ENCODE results near the gene SBF1.

SBF1 gene

DNA sequence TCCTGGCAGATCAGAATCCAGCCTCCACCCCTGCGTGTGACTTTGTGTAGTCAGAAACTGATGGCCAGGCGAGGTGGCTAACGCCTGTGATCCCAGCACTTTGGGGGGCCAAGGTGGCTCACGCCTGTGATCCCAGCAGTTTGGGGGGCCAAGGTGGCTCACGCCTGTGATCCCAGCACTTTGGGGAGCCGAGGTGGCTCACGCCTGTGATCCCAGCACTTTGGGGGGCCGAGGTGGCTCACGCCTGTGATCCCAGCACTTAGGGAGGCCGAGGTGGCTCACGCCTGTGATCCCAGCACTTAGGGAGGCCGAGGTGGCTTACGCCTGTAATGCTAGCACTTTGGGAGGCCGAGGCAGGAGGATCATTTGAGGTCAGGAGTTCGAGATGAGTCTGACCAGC lies 38.3 kb upstream of the SBF1 start:
- Histone ChIP-seq H3K4me3 (ENCODE audit: low read depth, low read length, poor library complexity, severe bottlenecking) (no peak overlapping the region), H3K36me3 (ENCODE audit: insufficient read depth, low read length) (peaks cover 56% of the 10 kb centered on the region), H3K27ac (ENCODE audit: low read depth, low read length, poor library complexity, severe bottlenecking) (no peak overlapping the region), H3K4me2 (ENCODE audit: low read length) (no peak overlapping the region), H3K9me3 (ENCODE audit: low read length) (no peaks in the 10 kb centered on the region), H3K9ac (ENCODE audit: low read length) (no peak overlapping the region), H3K27me3 (ENCODE audit: insufficient read depth, low read length) (no peaks in the 10 kb centered on the region), H3K4me1 (ENCODE audit: insufficient read depth, low read length, severe bottlenecking) (peaks cover 14% of the 10 kb centered on the region), H3F3A (ENCODE audit: insufficient read depth, low read length) (no peaks in the 10 kb centered on the region), H2AFZ (ENCODE audit: low read length) (no peak overlapping the region), H4K20me1 (ENCODE audit: insufficient read depth, low read length) (no peaks in the 10 kb centered on the region), H3K79me2 (ENCODE audit: insufficient read depth, low read length) (peaks cover 57% of the 10 kb centered on the region), H3K9me2 (ENCODE audit: low read depth, low read length) (no peaks in the 10 kb centered on the region)
- no peak for TF ChIP-seq EZH2 (IDR thresholded peaks at IDR 0.05; ENCODE audit: borderline replicate concordance, low read length)
- TF ChIP-seq, protein P1, sequence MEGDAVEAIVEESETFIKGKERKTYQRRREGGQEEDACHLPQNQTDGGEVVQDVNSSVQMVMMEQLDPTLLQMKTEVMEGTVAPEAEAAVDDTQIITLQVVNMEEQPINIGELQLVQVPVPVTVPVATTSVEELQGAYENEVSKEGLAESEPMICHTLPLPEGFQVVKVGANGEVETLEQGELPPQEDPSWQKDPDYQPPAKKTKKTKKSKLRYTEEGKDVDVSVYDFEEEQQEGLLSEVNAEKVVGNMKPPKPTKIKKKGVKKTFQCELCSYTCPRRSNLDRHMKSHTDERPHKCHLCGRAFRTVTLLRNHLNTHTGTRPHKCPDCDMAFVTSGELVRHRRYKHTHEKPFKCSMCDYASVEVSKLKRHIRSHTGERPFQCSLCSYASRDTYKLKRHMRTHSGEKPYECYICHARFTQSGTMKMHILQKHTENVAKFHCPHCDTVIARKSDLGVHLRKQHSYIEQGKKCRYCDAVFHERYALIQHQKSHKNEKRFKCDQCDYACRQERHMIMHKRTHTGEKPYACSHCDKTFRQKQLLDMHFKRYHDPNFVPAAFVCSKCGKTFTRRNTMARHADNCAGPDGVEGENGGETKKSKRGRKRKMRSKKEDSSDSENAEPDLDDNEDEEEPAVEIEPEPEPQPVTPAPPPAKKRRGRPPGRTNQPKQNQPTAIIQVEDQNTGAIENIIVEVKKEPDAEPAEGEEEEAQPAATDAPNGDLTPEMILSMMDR (IDR thresholded peaks at IDR 0.05; ENCODE audit: low read length): no peak

DNA sequence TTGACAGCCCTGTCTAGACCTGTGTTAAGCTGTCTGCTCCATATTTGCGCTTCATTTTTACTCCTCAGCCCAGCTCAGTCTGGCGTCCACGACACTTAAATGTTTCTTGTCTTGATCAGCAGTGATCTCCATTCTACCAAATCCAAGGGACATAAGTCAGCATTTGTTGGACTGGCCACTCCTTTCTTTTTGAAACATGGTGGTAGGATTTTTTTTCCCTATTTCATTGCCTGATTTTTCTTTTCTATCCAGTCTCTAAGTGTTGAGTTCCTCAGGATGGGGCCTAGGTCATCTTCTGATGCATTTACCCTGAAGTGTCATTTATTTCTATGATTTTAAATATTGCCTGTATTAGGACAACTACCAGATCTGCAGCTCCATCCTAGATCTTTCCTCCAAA lies 34.1 kb upstream of the SBF1 start:
- Histone ChIP-seq H3F3A (ENCODE audit: insufficient read depth, low read length) (no peaks in the 10 kb centered on the region), H3K9ac (ENCODE audit: low read length) (peak overlapping the region; percentile 85), H3K4me1 (ENCODE audit: insufficient read depth, low read length, severe bottlenecking) (peaks cover 26% of the 10 kb centered on the region), H3K4me2 (ENCODE audit: low read length) (peak overlapping the region; percentile 94), H3K9me2 (ENCODE audit: low read depth, low read length) (no peaks in the 10 kb centered on the region), H2AFZ (ENCODE audit: low read length) (no peak overlapping the region), H3K27ac (ENCODE audit: low read depth, low read length, poor library complexity, severe bottlenecking) (peak overlapping the region; percentile 90), H3K27me3 (ENCODE audit: insufficient read depth, low read length) (no peaks in the 10 kb centered on the region), H4K20me1 (ENCODE audit: insufficient read depth, low read length) (no peaks in the 10 kb centered on the region), H3K4me3 (ENCODE audit: low read depth, low read length, poor library complexity, severe bottlenecking) (peak overlapping the region; percentile 92), H3K9me3 (ENCODE audit: low read length) (no peaks in the 10 kb centered on the region), H3K79me2 (ENCODE audit: insufficient read depth, low read length) (peaks cover 45% of the 10 kb centered on the region), H3K36me3 (ENCODE audit: insufficient read depth, low read length) (peaks cover 35% of the 10 kb centered on the region)
- TF ChIP-seq EZH2 (IDR thresholded peaks at IDR 0.05; ENCODE audit: borderline replicate concordance, low read length): no peak
- TF ChIP-seq, protein P1 (IDR thresholded peaks at IDR 0.05; ENCODE audit: low read length): no peak

DNA sequence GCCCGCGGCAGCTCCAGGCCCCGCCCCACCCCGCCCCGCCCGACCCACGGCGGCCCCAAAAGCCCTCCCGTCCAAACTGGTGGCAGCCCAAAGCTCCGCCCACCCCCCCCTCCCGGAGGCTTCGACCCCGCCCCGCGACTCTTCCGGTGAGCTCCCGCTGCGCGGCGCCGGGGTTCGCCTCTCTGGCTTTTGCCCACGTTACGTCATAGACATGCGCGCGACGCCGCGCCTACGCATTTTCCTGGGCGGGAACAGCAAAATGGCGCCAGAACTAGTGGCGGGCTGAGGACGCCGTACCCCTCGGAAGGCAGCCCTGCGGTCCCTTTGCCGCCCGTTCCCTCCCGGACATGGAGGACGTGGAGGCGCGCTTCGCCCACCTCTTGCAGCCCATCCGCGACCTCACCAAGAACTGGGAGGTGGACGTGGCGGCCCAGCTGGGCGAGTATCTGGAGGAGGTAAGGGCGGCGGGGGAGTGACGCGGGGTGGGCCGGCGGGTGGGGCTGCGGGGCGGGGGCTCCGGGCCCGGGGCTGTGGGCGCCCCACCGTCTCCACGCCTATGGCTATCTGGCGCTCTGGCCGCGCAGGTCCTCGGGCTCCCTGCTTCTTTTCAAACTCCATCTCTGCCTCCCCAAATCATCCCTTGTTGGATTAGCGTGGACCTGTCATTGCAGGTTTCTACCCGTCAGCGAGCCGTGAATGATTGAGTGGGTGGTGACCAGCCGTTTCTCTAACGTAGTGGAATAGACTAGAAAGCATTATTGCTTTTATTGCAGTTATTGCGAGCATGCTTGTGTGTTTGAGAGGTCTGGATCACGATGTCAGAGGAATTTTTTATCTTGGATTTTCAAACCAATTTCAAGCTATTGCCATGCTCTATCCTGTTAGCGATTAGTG lies 33.4 kb upstream of the SBF1 start, which contains the start of gene NCAPH2:
Gene NCAPH2 (plus strand): TSS at position 234 of the 894 bp plus-strand sequence. CDS start 114 bp downstream, at position 348.
- Histone ChIP-seq H3K27me3 (ENCODE audit: insufficient read depth, low read length) (no peaks in the 10 kb centered on the region), H3K36me3 (ENCODE audit: insufficient read depth, low read length) (peaks cover 34% of the 10 kb centered on the region), H4K20me1 (ENCODE audit: insufficient read depth, low read length) (no peaks in the 10 kb centered on the region), H3K79me2 (ENCODE audit: insufficient read depth, low read length) (peaks cover 38% of the 10 kb centered on the region), H2AFZ (ENCODE audit: low read length) (no peak within 1 kb of the TSS), H3K9me3 (ENCODE audit: low read length) (no peaks in the 10 kb centered on the region), H3F3A (ENCODE audit: insufficient read depth, low read length) (no peaks in the 10 kb centered on the region), H3K27ac (ENCODE audit: low read depth, low read length, poor library complexity, severe bottlenecking) (peak within 1 kb of the TSS; percentile 90), H3K4me2 (ENCODE audit: low read length) (peak within 1 kb of the TSS; percentile 98), H3K4me3 (ENCODE audit: low read depth, low read length, poor library complexity, severe bottlenecking) (peak within 1 kb of the TSS; percentile 96), H3K9me2 (ENCODE audit: low read depth, low read length) (no peaks in the 10 kb centered on the region), H3K4me1 (ENCODE audit: insufficient read depth, low read length, severe bottlenecking) (peaks cover 26% of the 10 kb centered on the region), H3K9ac (ENCODE audit: low read length) (peak within 1 kb of the TSS; percentile 94)
- no peak for TF ChIP-seq EZH2 (IDR thresholded peaks at IDR 0.05; ENCODE audit: borderline replicate concordance, low read length)
- TF ChIP-seq, protein P1 (IDR thresholded peaks at IDR 0.05; ENCODE audit: low read length): no peak
